Measurements from ENCODE around the gene MARCHF6.

DNA sequence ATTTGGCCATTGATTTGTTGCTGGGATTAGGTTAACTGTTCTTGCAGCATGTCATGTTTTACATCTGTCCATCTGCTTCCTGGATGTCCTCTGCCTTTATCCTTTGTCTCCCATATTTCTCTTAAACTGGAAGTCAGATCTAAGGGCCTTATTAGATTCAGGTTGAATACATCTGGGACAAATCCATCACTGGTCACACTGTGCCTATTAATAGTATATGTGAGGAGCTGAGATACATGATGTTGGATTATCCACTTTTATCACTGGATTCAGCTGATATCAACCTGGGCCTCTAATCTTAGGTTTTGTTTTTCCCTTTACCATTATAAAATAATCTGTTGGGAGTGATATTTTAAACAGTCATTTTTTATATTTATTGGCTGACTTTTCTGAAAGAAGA, 46.3 kb downstream of the MARCHF6 start:
- no peak for TF ChIP-seq POLR2AphosphoS5 (IDR thresholded peaks at IDR 0.05; ENCODE audit: low read depth, low read length)
- TF ChIP-seq POLR2A (IDR thresholded peaks at IDR 0.05; ENCODE audit: low read depth, low read length) = no peak
- no peak for TF ChIP-seq TAF1 (IDR thresholded peaks at IDR 0.05; ENCODE audit: low read depth, low read length)
- TF ChIP-seq SPI1 (IDR thresholded peaks at IDR 0.05; ENCODE audit: low read depth, low read length) = no peak

Data from GM12891 (cell line).